Stimulated activated CD4-positive, alpha-beta T cell treated with anti-CD3 and anti-CD28 coated beads, Interleukin-1b, Interleukin-23, amount 100 ng/mL, for 4 hours (primary cell): ENCODE data around the gene MAP7.
A peak's percentile ranks its signal among the peaks of the same experiment; 100 is the strongest.
"Not testable (repeated sequence)": the region's sequence is repeated elsewhere in the genome, so short reads cannot be mapped to it uniquely, and the experiment has no call there.

Experiments used
- DNase-seq, 2 donors: peaks; one replicate each; pipeline ENCODE4 v3.0.0-alpha.2; 2020; ENCODE audit warnings: low read depth in 2 of 2

The MAP7 gene

GRCh38 chr6:136550330-136551071, at the start of gene MAP7:
Gene MAP7 (minus strand): TSS chr6:136550422. CDS start chr6:136550408, 14 bp downstream.
- peak; percentile 56 to 63 for DNase-seq

DNA sequence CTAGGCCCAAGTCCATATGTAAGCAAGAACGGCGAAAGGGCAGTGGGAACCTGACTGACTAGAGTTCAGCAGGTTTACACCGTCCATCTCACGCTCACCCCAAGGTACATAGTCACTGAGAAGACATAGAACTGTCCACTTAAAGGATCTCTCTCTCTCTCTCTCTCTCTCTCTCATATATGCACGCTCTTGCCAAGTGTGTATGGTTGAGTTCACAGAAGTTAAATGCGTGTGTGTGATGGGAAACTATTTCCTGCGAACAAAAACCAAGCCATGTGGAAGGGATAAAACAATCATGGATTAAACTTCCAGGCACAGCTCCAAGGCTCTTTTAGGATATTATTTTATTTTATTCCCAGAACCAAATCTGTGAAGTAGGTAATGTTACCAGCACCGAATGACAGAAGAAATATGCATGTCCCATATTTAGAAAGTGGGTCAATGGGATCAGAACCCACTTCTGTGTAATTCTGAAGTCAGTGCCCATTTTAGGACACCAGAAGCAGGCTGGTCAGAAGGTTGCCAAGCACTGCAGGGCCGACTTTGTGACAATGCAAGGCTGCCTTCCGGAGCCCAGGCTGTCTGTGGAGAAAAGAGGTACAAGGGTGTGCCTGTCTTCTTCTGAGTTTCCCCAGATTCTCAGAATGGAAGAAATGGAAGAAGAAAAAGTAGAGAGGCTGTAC, 49.2 kb upstream of the MAP7 start:
- DNase-seq = no peak

DNA sequence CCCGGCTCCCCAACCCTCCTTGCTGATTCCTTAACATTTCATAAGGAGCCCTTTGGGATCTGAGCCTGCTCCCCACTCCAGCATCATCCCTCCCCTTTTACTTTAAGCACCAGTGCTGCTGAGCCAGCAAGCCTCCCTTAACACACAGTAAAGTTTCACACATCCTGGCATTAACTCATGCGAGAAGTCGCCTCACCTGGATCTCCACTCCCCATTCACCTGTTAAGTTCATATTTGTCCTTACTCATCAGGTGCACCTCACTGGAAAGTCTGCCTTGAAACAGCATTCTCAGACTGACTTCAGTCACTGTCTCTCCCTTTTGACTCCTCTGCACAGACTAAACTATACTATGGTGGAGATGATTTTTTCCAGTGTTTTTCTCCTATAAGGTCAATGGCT, 47.8 kb upstream of the MAP7 start:
- no peak for DNase-seq

GRCh38 chr6:136594671-136595070, 44.4 kb upstream of the MAP7 start:
- no peak for DNase-seq

DNA sequence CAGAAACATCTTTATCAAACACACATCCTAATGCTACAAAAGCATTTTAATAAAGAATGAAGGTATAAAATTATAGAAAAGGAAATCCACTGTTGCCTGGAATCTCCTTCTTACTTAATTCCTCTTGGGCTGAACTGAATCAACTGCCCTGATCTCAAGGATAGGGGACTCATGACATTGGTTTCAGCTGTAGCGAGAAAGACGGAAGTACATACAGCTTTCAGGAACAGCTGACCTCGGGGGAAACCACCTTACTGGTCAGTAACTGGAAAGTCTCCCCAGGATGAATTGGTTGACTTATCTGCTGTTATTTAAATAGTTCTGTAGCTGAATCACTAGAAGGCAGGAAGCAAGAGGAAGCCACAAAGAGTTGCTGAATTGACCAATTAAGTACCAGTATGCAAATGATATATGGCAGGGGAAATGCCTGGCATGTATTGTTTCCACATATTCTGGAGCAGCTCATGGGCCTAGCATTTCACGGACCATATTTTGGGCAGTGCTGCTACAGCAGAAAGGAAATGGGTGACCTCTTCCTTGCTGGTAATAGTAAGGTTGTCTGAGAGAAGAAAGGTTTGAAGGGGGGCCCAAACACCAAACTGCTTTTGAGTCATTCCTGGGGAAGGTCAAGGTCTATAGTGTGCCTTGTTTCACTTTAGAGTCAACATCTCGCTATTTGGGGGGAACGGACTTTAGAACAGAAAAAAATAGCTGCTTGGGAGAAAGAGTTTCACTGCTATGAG, 43.7 kb upstream of the MAP7 start:
- no peak for DNase-seq

- DNase-seq = no peak
Observed at GRCh38 chr6:136592930-136593673, 42.9 kb upstream of the MAP7 start.

- DNase-seq = no peak
Observed at GRCh38 chr6:136591617-136592016, 41.4 kb upstream of the MAP7 start.

GRCh38 chr6:136590846-136591245, 40.6 kb upstream of the MAP7 start:
- DNase-seq = not testable (repeated sequence)

DNA sequence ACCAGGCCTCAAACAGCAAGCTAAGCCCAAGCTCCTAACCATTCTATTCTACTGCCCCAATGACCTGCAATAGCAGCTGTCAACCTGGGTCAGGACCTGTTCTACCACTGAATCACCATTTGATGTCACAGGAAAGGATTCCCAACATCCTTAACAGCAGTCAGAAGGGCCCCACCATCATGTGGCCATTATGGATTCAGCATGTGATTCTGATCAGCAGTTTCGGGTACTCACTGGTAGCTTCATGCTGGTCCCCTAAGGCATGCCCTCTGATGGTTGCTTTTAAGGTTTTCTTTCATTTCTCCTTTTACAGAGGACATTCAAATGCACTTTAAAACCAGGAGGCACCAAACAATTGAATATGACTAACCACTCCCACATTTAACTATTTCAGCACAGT, 37.3 kb upstream of the MAP7 start:
- no peak for DNase-seq

DNA sequence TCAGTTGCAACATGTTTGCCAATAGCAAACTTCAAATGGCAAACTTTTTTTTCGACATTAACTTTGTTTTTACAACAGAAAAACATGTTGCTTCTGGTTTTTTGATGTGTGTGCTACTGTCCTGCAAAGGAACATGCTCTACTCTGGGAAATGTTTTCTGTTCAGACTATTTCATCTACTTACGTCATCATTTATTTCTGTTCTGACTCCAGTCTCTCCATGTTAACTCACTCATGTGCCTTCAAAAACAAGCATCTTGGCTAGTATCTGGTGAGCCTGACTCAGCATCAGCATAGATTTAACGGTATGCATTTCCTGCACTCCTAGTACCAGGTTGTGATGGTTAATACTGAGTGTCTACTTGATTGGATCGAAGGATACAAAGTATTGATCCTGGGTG, 36.1 kb upstream of the MAP7 start:
- no peak for DNase-seq

- not testable (repeated sequence) for DNase-seq
Observed at GRCh38 chr6:136585523-136585922, 35.3 kb upstream of the MAP7 start.

GRCh38 chr6:136584290-136584689, 34.1 kb upstream of the MAP7 start:
- DNase-seq = not testable (repeated sequence)

DNA sequence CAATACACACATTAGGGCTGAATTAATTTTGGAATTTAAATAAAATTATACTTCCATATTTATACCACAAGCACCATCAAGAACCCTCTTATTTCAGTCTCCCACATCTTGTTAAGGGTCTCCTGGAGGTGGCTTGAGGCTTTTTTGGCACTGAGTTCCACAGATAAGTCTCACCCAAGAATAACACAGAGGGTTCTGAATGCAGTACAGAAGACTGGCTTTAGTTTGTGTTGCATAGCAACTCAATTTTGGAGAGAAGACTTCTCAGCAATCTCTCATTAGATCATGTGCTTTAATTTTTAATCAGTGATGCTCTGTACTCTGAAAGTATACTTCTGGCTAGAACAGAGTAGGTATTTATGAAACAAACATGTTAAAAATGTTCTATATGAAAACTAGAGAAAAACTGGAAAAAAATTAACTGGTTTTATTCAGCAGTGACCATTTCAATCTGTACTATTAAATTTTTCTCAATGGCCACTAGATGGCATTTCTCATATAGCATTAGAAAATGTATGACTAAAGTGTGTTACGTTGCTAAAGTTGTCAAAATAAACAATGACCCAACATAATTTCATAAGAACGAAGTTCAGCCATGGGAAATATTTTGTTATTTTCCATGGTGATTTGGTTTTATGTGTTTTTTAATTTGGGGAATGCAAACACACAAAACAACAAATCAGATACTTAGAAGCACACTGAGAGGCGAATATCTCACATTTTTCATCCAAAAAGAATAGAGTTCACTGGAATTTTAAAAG, 32.7 kb upstream of the MAP7 start:
- no peak for DNase-seq

DNA sequence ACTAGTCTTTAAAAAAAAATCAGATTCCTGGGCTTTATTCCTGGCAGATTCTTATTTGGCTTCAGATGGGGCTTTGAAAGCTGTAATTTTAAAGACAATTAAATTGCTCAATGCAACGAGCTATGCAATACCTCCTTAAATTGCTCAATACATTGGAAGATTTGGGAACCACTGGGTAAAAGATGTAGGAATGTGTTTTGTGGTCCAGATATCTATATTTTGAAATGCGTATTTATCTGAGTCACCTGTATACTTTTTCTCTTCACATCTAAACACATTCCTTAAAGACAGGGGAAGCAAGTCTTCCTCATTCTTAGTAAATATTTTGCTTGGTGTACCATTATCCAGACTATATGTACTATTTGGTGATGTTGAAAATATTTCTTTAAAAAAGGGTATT, 29.6 kb upstream of the MAP7 start:
- DNase-seq = no peak

DNA sequence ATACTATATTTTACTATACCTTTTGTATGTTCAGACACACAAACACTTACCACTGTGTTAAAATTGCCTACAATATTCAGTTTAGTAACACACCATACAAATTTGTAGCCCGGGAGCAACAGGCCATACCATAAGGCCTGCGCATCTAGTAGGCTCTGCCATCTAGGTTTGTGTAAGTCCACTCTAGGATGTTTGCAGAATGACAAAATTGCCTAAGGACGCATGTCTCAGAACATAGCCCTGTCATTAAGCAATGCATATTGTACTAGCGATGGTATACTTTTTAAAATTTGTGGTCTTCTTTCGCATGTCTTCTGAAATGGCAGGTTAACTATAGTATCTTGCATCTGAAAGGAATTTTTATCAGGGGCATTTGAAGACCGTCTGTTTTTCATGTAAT, 26.6 kb upstream of the MAP7 start:
- DNase-seq = no peak

- DNase-seq = no peak
Observed at GRCh38 chr6:136571496-136571895, 21.3 kb upstream of the MAP7 start.

DNA sequence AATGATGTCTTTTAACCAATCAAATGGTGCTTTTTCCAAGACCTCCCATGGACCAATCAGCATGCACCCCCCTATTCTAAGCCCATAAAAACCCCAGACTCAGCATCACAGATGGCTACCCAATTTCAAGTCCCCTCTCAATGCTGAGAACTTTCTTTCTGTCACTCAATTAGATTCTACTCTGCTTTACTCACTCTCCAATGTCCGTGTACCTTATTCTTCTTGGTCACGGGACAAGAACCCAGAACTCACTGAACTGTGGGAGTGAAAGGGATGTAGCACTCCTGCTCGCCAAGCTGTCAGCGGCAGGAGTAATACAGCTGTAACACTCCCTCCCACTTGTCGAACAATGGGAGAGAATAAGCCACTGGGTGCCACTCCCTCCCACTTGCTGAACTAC, 20.8 kb upstream of the MAP7 start:
- no peak for DNase-seq

DNA sequence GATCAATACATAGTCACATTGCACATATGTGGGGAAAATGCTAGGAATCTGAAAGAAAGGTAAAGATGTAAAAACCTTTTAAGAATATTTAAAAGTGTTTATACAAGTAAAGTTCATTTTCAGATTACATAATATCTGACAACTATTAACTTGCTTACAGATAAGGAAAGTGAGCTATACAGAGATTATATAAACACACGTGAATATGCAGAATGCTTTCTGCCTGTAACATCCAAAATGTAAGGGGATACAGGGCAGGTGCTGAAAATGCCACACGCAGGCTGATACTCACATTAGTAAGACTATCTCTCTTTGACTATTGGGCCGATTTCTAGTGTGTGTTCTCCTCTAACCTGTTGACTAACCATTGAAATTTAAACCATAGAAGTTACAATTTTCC, 17.9 kb upstream of the MAP7 start:
- no peak for DNase-seq

DNA sequence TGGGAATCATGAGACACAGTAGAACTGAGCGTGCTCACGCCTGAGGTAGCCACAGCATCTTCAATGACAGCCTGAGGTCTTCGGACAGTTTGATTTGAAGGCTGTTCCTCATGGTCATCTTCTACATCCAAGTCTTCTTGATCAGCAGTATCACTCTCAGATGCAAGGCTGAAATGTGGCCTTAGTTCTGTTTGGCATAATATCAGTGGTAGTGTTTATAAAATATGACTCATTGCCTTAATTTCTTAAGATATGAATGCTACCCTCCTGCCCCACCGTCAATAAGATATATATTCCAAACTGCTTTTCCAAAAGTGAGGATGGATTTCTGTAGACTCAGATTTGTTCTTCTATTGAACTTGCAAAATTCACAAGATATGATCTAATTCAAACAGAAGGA, 17.5 kb upstream of the MAP7 start:
- DNase-seq = no peak

DNA sequence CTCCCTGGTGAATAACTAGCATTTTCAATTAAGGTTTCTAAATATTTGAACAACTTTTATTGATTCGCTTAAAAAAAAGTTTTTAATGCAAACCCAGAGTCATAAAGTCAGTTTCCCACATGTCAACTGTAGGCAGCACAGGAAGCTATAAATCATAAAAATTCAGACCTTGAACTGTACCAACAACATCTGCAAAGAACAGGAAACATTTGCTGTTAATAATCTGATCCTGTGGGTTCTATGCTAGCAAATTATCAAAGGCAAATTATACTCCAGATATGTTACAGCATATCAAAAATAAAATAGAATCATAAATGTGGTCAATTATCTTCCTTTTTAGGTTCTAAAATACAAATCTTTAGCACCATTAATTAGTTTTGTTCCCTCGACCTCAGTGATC, 16.6 kb upstream of the MAP7 start:
- no peak for DNase-seq

DNA sequence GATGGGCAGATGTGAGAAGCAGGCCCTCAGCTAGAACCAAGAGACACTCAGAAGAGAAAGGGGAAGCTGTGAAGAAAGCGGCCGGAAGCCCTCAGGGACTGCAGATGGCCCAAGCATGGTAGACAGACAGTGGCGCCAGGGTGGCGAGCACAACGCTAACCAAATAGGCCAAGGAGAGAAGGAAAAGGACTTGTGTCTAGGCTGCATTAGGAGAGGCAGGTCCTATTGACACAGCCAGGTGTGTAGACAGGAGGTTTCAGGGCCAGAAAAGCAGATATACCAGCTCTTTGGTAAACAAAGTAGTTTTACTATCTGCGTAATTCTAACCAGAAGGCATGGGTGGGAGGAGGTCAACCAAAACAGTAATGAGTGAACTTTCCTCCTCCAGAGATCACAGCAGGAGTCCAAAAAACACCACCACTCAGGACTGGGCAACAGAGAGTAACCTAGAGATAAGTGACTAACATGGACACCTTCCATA, 15.8 kb upstream of the MAP7 start:
- DNase-seq = no peak
